Midbrain (tissue), 1 donor: ENCODE measurements around the gene SPRED1.

ENCODE experiments used
- DNase-seq: peaks from one replicate; lab custom pipeline; 2025; lab: John Stamatoyannopoulos, UW

SPRED1 gene

GRCh38 chr15:38354315-38354929 is 101.8 kb downstream of the SPRED1 start:
- peak; percentile 81 for DNase-seq

- peak; percentile 22 for DNase-seq
These were observed 109.7 kb downstream of the SPRED1 start for GRCh38 chr15:38362355-38362754.

- no peak for DNase-seq
These were observed 114.8 kb downstream of the SPRED1 start for GRCh38 chr15:38367476-38367875.

- no peak for DNase-seq
These were observed 117.4 kb downstream of the SPRED1 start for GRCh38 chr15:38369936-38370478.

- no peak for DNase-seq
These were observed 120.4 kb downstream of the SPRED1 start for GRCh38 chr15:38373016-38373415.

- DNase-seq = no peak
These were observed 121.4 kb downstream of the SPRED1 start for GRCh38 chr15:38374029-38374428.

- no peak for DNase-seq
These were observed 121.9 kb downstream of the SPRED1 start for GRCh38 chr15:38374556-38374955.

- no peak for DNase-seq
These were observed 123.4 kb downstream of the SPRED1 start for GRCh38 chr15:38376081-38376480.

- DNase-seq = no peak
These were observed 125.0 kb downstream of the SPRED1 start for GRCh38 chr15:38377636-38378035.

GRCh38 chr15:38378161-38378560 is 125.5 kb downstream of the SPRED1 start:
- DNase-seq = peak; percentile 3

- peak; percentile 29 for DNase-seq
These were observed 137.4 kb downstream of the SPRED1 start for GRCh38 chr15:38389924-38390542.

- DNase-seq = no peak
These were observed 138.6 kb downstream of the SPRED1 start for GRCh38 chr15:38391191-38391590.

- no peak for DNase-seq
These were observed 145.5 kb downstream of the SPRED1 start for GRCh38 chr15:38398134-38398533.

GRCh38 chr15:38401106-38401505 is 148.5 kb downstream of the SPRED1 start:
- no peak for DNase-seq

- no peak for DNase-seq
These were observed 149.1 kb downstream of the SPRED1 start for GRCh38 chr15:38401701-38402100.

GRCh38 chr15:38406436-38406835 is 153.8 kb downstream of the SPRED1 start:
- DNase-seq = no peak
